ENCODE results near the gene SDK1. TPM values are rescaled to one million over a fixed set of nuclear protein-coding genes. Genes with fewer than 3 reads are reported as not detected.
A peak's percentile ranks its signal among the peaks of the same experiment; 100 is the strongest.

The SDK1 gene
- total and polyA plus RNA-seq, 4 donors, result 1.9 to 46.3 (median 12.4) TPM

GRCh38 chr7:4225881-4226523 lies 925.0 kb downstream of the SDK1 start:
- peak; percentile 6 for ATAC-seq (ENCODE audit: low FRiP score)
- intact Hi-C loops (cut with DNase I), result no loop called here
- no peaks in the 10 kb centered on the region for H3K27me3 ChIP-seq (ENCODE audit: control insufficient read depth in 1 of 2, insufficient read depth in 2 of 2, low read length in 1 of 2)
- H3K4me1 ChIP-seq (ENCODE audit: control insufficient read depth in 1 of 2, insufficient read depth in 2 of 2, low read length in 2 of 2), result no peaks in the 10 kb centered on the region
- H3K9me3 ChIP-seq (ENCODE audit: control insufficient read depth, low read length), result no peaks in the 10 kb centered on the region
- DNase-seq, result no peak
- H3K36me3 ChIP-seq (ENCODE audit: control insufficient read depth in 1 of 2, insufficient read depth in 2 of 2, low read length in 1 of 2), result no peaks in the 10 kb centered on the region
- H3K4me3 ChIP-seq (ENCODE audit: low read length in 2 of 2), result no peak overlapping the region
- WGBS, 2 donors, result 90 to 92% methylated on average over 21 of the region's 21 CpGs
- H3K27ac ChIP-seq (ENCODE audit: low read depth in 1 of 2, low read length in 2 of 2), result no peak overlapping the region

GRCh38 chr7:4226524-4226882 lies 925.5 kb downstream of the SDK1 start:
- Histone ChIP-seq H3K4me1 (ENCODE audit: control insufficient read depth in 1 of 2, insufficient read depth in 2 of 2, low read length in 2 of 2) (no peaks in the 10 kb centered on the region), H3K4me3 (ENCODE audit: low read length in 2 of 2) (no peak overlapping the region), H3K27ac (ENCODE audit: low read depth in 1 of 2, low read length in 2 of 2) (no peak overlapping the region), H3K9me3 (ENCODE audit: control insufficient read depth, low read length) (no peaks in the 10 kb centered on the region), H3K27me3 (ENCODE audit: control insufficient read depth in 1 of 2, insufficient read depth in 2 of 2, low read length in 1 of 2) (no peaks in the 10 kb centered on the region), H3K36me3 (ENCODE audit: control insufficient read depth in 1 of 2, insufficient read depth in 2 of 2, low read length in 1 of 2) (no peaks in the 10 kb centered on the region)
- intact Hi-C loops (cut with DNase I), result no loop called here
- ATAC-seq (ENCODE audit: low FRiP score) (no peak), DNase-seq (peak in 1 of 2 donors; percentile 22)
- 79 to 80% methylated on average over 6 of the region's 6 CpGs for WGBS, 2 donors

DNA sequence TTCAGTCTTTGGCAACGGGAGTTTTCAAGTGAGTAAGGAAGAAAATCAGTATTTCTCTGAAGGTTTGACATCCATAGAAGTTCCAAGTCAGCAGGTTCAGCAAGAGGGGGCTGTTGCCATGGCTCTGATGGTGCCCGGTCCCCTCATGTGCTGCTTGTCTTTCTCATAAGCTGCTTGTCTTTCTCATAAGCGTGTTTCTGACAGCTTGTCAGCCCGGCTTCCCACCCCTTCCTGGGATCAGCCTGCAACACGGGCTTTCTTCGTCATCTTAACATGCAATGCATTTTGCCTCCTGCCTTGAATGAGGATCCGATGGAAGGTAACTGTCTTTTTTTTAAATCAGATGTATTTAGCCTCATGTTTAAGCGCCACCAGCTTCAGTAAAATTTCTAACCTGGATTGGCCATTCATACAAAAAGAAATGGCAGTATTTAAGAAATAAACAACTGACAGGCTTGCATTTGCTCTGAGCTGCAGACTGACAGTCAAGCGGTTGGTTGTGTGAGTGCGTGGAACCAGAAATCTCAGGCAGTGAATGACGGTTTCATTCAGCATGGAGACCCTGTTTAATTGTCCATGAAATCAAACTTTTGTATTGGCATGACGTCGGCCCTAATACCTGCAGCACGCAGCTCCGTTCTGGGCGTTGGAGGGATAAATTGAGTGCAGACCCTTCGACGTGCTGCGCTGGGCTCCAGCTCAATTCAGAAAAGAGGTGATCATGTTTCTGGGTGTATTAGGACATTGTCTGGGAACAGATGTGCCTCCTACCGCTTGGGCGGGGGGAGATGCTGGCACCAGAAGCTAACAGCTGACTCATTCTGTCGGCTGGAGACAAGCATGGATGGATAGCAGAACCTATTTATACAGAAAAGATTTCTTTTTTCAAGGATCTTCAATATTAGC lies 926.3 kb downstream of the SDK1 start:
- no peak overlapping the region for H3K4me3 ChIP-seq (ENCODE audit: low read length in 2 of 2)
- no peaks in the 10 kb centered on the region for H3K4me1 ChIP-seq (ENCODE audit: control insufficient read depth in 1 of 2, insufficient read depth in 2 of 2, low read length in 2 of 2)
- no peaks in the 10 kb centered on the region for H3K27me3 ChIP-seq (ENCODE audit: control insufficient read depth in 1 of 2, insufficient read depth in 2 of 2, low read length in 1 of 2)
- intact Hi-C loops (cut with DNase I), result no loop called here
- no peak overlapping the region for H3K27ac ChIP-seq (ENCODE audit: low read depth in 1 of 2, low read length in 2 of 2)
- 87% methylated on average over 22 of the region's 22 CpGs for WGBS, 2 donors
- H3K36me3 ChIP-seq (ENCODE audit: control insufficient read depth in 1 of 2, insufficient read depth in 2 of 2, low read length in 1 of 2), result no peaks in the 10 kb centered on the region
- no peaks in the 10 kb centered on the region for H3K9me3 ChIP-seq (ENCODE audit: control insufficient read depth, low read length)
- peak in 1 of 2 donors; percentile 53 for DNase-seq
- no peak for ATAC-seq (ENCODE audit: low FRiP score)

GRCh38 chr7:4230352-4230751 lies 929.3 kb downstream of the SDK1 start:
- no peak overlapping the region for H3K27ac ChIP-seq (ENCODE audit: low read depth in 1 of 2, low read length in 2 of 2)
- H3K27me3 ChIP-seq (ENCODE audit: control insufficient read depth in 1 of 2, insufficient read depth in 2 of 2, low read length in 1 of 2), result no peaks in the 10 kb centered on the region
- DNase-seq (no peak), ATAC-seq (ENCODE audit: low FRiP score) (no peak)
- H3K9me3 ChIP-seq (ENCODE audit: control insufficient read depth, low read length), result no peaks in the 10 kb centered on the region
- intact Hi-C loops (cut with DNase I), result no loop called here
- no peaks in the 10 kb centered on the region for H3K4me1 ChIP-seq (ENCODE audit: control insufficient read depth in 1 of 2, insufficient read depth in 2 of 2, low read length in 2 of 2)
- no peak overlapping the region for H3K4me3 ChIP-seq (ENCODE audit: low read length in 2 of 2)
- no peaks in the 10 kb centered on the region for H3K36me3 ChIP-seq (ENCODE audit: control insufficient read depth in 1 of 2, insufficient read depth in 2 of 2, low read length in 1 of 2)

DNA sequence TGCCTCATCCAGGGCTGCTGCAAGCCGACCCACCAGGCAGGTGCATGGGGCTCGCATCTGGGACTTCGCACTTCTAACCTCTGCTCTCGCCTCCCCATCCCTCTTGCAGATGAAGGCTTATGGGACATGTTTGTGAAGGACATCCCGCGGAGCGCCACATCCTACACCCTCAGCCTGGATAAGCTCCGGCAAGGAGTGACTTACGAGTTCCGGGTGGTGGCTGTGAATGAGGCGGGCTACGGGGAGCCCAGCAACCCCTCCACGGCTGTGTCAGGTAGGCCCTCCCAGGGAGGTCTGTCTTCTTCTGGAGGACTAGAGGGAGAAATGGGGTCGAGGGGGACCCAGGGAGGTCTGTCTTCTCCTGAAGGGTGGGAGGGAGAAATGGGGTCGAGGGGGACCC lies 932.1 kb downstream of the SDK1 start:
- Histone ChIP-seq H3K36me3 (ENCODE audit: control insufficient read depth in 1 of 2, insufficient read depth in 2 of 2, low read length in 1 of 2) (peaks cover 0 to 2% of the 10 kb centered on the region in 2 donors), H3K27ac (ENCODE audit: low read depth in 1 of 2, low read length in 2 of 2) (no peak overlapping the region), H3K9me3 (ENCODE audit: control insufficient read depth, low read length) (no peaks in the 10 kb centered on the region), H3K4me3 (ENCODE audit: low read length in 2 of 2) (no peak overlapping the region), H3K27me3 (ENCODE audit: control insufficient read depth in 1 of 2, insufficient read depth in 2 of 2, low read length in 1 of 2) (no peaks in the 10 kb centered on the region), H3K4me1 (ENCODE audit: control insufficient read depth in 1 of 2, insufficient read depth in 2 of 2, low read length in 2 of 2) (no peaks in the 10 kb centered on the region)
- 90 to 94% methylated on average over 15 of the region's 15 CpGs for WGBS, 2 donors
- DNase-seq (peak in 1 of 2 donors; percentile 54), ATAC-seq (ENCODE audit: low FRiP score) (no peak)
- intact Hi-C loops (cut with DNase I), result no loop called here

DNA sequence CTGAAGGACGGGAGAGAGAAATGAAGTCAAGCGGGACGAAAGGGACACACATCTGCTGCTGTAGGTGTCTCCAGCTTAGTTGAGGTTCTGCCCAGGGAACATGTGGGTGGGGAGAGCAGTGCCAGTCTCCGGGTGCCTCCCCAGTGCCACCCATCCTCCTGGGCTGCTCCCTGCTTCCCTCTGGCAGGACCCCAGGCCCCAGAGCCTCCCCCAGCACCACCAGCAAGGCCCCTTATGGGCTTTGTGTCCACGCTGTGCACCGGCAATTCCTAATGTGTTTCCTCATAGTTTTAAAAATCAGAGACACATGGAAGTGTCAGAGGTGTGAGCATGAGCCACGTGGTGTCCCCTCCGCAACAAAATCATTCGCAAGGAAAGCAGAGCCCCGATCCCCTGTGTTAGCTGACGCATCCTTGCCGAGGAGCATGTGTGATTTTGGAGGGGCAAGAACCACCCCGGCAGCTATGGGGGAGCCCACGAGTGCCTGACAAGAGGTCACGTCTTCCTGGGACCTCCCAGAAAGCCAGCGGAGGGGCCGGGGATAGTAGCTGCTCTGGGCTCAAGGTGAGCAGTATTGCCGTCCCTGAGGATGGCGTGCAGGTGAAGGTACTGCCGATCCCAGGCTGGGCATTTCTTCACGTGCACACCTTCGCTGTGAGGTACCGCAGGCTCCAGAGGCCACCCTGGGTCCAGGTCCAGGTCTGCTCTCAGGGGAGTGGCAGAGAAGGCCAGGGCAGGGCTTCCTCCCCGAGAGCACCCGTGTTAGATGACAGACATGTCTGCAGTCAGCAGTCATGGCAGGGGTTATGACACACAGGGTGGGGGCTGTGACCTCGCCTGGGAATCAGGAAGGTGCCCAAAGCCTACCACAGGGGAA lies 932.8 kb downstream of the SDK1 start:
- Histone ChIP-seq H3K4me3 (ENCODE audit: low read length in 2 of 2) (no peak overlapping the region), H3K27me3 (ENCODE audit: control insufficient read depth in 1 of 2, insufficient read depth in 2 of 2, low read length in 1 of 2) (no peaks in the 10 kb centered on the region), H3K36me3 (ENCODE audit: control insufficient read depth in 1 of 2, insufficient read depth in 2 of 2, low read length in 1 of 2) (peaks cover 0 to 2% of the 10 kb centered on the region in 2 donors), H3K4me1 (ENCODE audit: control insufficient read depth in 1 of 2, insufficient read depth in 2 of 2, low read length in 2 of 2) (no peaks in the 10 kb centered on the region), H3K27ac (ENCODE audit: low read depth in 1 of 2, low read length in 2 of 2) (no peak overlapping the region), H3K9me3 (ENCODE audit: control insufficient read depth, low read length) (no peaks in the 10 kb centered on the region)
- intact Hi-C loops (cut with DNase I), result no loop called here
- WGBS, 2 donors, result 89 to 92% methylated on average over 26 of the region's 26 CpGs
- no peak for ATAC-seq (ENCODE audit: low FRiP score)
- DNase-seq, result peak in 1 of 2 donors; percentile 64

DNA sequence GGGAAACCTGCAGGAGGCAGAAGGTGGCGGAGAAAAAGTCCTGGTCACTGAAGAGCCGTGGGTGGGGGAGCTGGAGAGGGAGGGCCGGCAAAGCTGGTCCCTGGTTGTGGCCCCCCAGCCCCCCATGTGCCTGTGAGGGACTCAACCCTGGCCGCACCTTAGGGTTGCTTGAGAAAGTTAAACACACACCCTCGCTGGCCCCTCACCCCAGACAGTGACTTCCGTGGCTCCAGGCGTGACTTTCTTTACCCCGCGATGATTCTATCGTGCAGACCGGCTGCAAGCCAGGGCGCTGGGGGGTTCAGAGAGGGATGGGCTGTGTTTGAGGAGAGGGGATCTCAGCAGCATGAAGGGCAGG lies 933.4 kb downstream of the SDK1 start:
- intact Hi-C loops (cut with DNase I), result no loop called here
- WGBS, 2 donors, result 91 to 95% methylated on average over 12 of the region's 12 CpGs
- no peak for DNase-seq

DNA sequence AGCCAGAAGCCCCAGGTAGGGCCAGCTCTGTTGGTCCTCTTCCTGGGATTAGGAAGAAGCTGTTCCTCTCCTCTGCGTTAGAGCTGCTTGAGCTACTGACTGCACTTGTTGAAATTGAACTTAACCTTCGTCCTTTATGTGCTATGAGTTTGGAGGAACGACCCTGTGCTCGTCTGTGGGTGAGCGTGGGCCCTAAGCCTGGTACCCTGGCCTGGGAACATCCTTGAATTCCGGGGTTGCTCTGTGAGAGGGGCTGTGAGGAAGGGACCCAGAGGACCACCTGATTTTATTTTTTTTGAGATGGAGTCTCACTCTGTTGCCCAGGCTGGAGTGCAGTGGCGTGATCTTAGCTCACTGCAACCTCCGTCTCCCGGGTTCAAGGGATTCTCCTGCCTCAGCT lies 933.8 kb downstream of the SDK1 start:
- ATAC-seq (ENCODE audit: low FRiP score) (no peak), DNase-seq (peak in 1 of 2 donors; percentile 59)
- Histone ChIP-seq H3K4me3 (ENCODE audit: low read length in 2 of 2) (no peak overlapping the region), H3K4me1 (ENCODE audit: control insufficient read depth in 1 of 2, insufficient read depth in 2 of 2, low read length in 2 of 2) (no peaks in the 10 kb centered on the region), H3K36me3 (ENCODE audit: control insufficient read depth in 1 of 2, insufficient read depth in 2 of 2, low read length in 1 of 2) (peaks cover 0 to 2% of the 10 kb centered on the region in 2 donors), H3K27me3 (ENCODE audit: control insufficient read depth in 1 of 2, insufficient read depth in 2 of 2, low read length in 1 of 2) (no peaks in the 10 kb centered on the region), H3K9me3 (ENCODE audit: control insufficient read depth, low read length) (no peaks in the 10 kb centered on the region), H3K27ac (ENCODE audit: low read depth in 1 of 2, low read length in 2 of 2) (no peak overlapping the region)
- 93 to 95% methylated on average over 9 of the region's 9 CpGs for WGBS, 2 donors
- intact Hi-C loops (cut with DNase I), result no loop called here

More for the DNA sequence above, 933.4 kb downstream of the SDK1 start:
- Histone ChIP-seq H3K36me3 (ENCODE audit: control insufficient read depth in 1 of 2, insufficient read depth in 2 of 2, low read length in 1 of 2) (peaks cover 0 to 2% of the 10 kb centered on the region in 2 donors), H3K4me1 (ENCODE audit: control insufficient read depth in 1 of 2, insufficient read depth in 2 of 2, low read length in 2 of 2) (no peaks in the 10 kb centered on the region), H3K27me3 (ENCODE audit: control insufficient read depth in 1 of 2, insufficient read depth in 2 of 2, low read length in 1 of 2) (no peaks in the 10 kb centered on the region), H3K27ac (ENCODE audit: low read depth in 1 of 2, low read length in 2 of 2) (no peak overlapping the region), H3K4me3 (ENCODE audit: low read length in 2 of 2) (no peak overlapping the region), H3K9me3 (ENCODE audit: control insufficient read depth, low read length) (no peaks in the 10 kb centered on the region)
- ATAC-seq (ENCODE audit: low FRiP score), result no peak
